Measurements from ENCODE around the gene CLIC1.

GRCh38 chr6:31687860-31688693 is 48.3 kb downstream of the CLIC1 start:
- no peak for TF ChIP-seq CTCF (conservative IDR thresholded peaks at IDR 0.05; ENCODE audit: low read length)
- TF ChIP-seq EZH2phosphoT487 (IDR thresholded peaks at IDR 0.05; ENCODE audit: borderline replicate concordance, low read depth, low read length): no peak

All from OCI-LY7 (cell line).